CMK (cell line): ENCODE results near the gene SCYGR1.
"Not testable (repeated sequence)": the region's sequence is repeated elsewhere in the genome, so short reads cannot be mapped to it uniquely, and the experiment has no call there.

Experiments
- DNase-seq: peaks from one replicate; pipeline ENCODE4 v3.0.0-alpha.2; 2010; ENCODE audit warnings: low read depth

The SCYGR1 gene

GRCh38 chr2:227370791-227371312 is 16.9 kb downstream of the SCYGR1 start:
- DNase-seq: no peak

GRCh38 chr2:227370092-227370491 is 17.7 kb downstream of the SCYGR1 start:
- no peak for DNase-seq

DNA sequence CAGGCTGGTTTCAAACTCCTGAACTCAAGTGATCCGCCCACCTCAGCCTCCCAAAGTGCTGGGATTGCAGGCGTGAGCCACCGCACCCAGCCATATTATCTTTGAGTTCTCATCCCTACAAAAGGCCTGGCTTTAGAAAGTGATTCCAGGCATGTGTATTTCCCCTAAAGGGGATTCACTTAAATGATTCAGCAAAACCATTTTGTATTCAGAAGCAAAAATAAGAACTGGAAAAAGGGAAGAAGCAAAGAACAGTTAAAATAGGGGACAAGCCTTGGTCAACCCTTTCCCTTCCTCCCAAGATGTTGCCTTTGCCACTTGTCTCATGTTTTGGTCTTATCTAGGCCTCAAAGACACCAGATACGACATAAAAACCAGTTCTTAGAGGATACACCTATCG is 19.2 kb downstream of the SCYGR1 start:
- DNase-seq: no peak

DNA sequence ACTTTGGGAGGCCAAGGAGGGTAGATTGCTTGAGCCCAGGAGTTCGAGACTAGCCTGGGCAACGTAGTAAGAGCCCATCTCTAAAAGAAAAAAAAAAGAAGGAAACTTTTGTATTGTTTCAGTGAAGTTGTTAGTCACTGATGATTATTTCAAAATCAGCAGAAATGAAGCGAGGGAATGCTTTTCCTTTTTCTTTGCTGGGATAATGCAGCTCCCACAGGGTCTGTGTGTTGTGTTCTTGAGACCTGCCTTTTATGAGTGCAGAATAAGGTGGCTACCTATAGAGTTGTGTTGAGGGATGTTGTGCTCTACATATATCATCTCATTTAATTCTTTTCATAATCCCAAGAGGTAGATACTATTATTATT is 20.3 kb downstream of the SCYGR1 start:
- DNase-seq: no peak

DNA sequence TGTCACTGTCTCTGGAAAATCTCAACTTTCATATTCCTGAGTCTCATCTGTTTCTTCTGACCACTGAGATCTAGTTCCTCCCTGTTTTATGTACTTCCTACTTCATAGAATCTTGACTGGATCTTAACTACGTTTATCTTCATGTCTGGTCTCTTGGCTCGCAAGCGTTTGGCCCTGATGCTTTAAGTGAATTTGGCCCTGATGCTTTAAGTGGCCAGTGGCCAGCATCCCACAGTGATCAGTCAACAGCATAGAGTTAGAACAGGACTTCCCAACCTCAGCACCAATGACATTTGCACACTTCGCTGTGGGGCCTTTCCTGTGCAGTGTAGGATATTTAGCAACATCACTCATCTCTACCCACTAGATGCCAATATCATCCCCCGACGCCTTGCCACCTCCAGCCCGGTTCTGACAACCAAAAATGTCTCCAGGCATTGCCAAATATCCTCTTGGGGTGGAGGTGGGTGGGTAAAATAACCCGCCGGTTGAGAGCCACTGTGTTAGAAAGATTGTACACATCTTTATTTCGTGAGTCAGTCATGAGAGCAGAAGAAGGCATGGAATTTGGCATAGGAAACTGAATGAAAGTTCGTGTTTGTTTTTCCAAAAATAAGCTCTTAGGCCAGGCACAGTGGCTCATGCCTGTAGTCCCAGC is 20.9 kb downstream of the SCYGR1 start:
- no peak for DNase-seq

- no peak for DNase-seq
Observed at GRCh38 chr2:227365833-227366232, 21.9 kb downstream of the SCYGR1 start.

DNA sequence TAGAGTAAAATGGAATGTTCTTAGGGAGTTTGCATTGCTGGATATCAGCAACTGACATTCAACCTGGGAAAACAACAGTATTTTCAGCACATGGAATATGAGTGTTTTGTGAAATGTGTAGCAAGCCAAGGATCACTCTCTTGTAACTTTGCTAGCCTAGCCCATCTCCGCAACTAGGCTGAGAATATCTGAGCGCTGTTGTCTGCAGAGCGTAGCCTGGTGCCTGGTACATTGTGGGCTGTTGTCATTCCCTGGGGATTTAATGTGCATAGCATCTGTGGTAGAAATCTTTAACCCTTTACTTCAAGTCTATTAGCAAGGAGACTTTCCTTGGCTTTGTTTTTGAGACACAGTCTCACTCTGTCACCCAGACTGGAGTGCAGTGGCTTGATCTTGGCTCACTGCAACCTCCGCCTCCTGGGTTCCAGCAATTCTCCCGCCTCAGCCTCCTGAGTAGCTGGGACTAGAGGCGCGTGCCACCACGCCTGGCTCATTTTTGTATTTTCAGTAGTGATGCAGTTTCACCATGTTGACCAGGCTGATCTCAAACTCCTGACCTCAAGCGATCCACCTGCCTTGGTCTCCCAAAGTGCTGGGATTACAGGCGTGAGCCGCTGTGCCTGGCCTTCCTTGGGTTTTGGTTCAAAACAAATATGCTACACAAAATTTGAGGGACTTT is 23.0 kb downstream of the SCYGR1 start:
- not testable (repeated sequence) for DNase-seq

GRCh38 chr2:227363756-227364155 is 24.0 kb downstream of the SCYGR1 start:
- no peak for DNase-seq

DNA sequence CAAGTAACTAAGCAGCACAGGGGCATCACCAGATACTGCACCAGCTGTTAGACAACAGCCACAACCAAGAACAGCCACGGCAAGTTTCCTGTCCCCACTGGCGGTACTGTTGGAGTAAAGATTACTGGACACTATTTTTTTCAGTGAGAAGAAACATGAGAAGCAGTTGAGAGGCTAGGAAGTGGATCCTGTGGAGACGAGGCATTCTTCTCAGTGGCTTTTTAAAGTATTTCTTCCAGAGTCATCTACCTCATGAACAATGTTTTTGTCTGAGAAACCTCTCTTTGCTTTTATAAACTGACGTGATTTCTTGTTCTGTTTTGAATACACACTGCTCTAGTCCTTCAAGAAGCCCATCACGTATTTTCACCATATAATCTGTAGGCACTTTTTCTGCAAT is 27.4 kb downstream of the SCYGR1 start:
- no peak for DNase-seq

- DNase-seq: no peak
Observed at GRCh38 chr2:227351639-227352038, 36.1 kb downstream of the SCYGR1 start.

DNA sequence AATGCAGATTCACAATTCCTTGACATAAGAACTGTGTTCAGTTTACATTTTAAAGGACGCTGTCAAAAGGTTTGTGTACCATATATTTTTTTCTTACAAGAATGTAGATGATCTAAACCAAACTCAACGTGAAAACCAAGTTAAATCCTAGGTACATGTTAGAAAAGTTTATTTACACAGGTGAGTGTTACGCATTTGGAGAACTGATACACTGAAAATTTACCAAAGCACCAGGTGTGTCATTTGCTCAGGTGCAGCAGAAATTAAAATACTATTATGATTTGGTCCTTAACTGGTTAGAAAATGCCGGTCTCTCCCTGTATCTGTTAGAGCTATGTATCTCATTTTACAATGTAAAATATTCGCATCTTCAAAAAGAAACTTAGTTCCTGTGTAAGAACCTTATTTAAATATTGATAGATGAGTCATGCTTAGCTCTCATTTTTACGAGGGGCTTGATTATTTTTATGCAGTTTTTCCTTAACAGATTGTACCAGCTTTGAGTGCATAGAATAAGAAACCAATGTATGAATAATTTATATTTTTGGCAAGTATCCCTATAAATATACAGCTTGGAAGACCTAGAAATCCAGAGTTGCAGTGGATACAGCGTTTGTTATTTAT is 37.6 kb downstream of the SCYGR1 start:
- DNase-seq: no peak

DNA sequence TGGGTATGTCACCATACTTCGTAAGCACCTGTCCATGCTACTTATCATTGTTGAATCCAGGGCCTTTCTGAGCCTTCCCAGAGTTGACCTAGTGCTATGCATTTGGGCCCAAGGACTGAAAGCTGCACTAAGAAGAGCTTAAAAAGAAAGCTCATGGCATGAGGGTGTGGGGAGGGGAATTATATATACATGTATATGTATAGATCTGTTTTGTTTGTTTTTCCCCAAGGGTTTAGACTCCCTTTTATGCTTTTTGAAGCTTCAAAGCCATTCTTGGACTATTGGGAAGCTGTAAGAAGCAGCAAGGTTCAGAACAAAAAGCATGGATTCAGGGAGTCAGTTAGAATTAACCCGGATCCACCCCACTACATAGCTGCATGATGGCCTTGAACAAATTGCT is 39.4 kb downstream of the SCYGR1 start:
- DNase-seq: no peak

GRCh38 chr2:227347117-227347516 is 40.6 kb downstream of the SCYGR1 start:
- DNase-seq: no peak

DNA sequence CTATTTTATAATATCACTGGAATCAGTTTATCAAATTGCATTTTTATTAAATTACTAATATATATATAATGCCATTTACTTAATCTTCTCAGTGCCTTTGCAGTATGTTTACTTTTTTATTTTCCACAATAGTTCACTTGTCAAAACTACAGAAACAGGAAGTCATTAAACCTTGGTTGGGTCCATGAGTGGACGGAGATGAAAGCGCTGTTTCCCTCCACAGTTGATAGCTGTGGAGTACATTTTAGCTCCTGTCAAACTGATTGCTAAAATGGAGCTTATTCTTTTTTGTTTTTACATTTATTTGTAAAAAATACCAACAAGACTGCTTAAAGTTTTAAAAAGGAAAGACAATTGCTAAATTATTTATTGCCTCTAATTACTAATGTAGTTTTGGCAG is 43.5 kb downstream of the SCYGR1 start:
- DNase-seq: no peak

GRCh38 chr2:227341553-227341952 is 46.2 kb downstream of the SCYGR1 start:
- no peak for DNase-seq

- DNase-seq: no peak
Observed at GRCh38 chr2:227340106-227340505, 47.6 kb downstream of the SCYGR1 start.

DNA sequence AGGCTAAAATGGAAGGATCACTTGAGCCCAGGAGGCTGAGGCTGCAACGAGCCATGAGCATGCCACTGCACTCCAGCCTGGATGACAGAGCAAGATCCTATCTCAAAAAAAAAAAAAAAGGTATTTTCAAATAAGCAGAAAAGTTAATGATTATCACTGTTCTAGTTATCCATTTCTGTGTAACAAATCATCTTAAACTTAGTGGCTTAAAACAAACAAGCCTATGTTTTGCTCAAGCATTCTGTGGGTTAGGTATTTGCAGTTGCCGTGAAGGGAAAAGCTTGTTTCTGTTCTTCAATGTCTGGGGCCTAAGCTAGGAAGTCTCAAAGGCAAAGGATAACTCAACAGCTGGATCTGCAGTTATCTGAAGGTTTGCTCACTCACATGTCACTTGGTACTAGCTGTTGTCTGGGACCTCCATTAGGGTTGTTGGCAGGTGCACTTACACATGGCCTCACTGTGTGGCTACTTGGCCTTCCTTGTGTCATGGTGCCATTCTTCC is 48.6 kb downstream of the SCYGR1 start:
- no peak for DNase-seq
